HG02571 (cell line): ENCODE measurements around the gene TACR2.

Experiments used
- ATAC-seq: cut with Tn5 transposase; IDR thresholded peaks from one replicate; pipeline ENCODE4 v1.9.1; 2021; ENCODE audit warnings: mild to moderate bottlenecking, moderate library complexity; ENCODE audit not compliant: unreplicated experiment

TACR2 gene

GRCh38 chr10:69416695-69417094 lies at the start of gene TACR2:
TSS of gene TACR2 (minus strand) at chr10:69416918. CDS start at chr10:69416323, 595 bp downstream.
- ATAC-seq, result no peak

- ATAC-seq, result no peak
Observed at GRCh38 chr10:69466158-69466490, 49.4 kb upstream of the TACR2 start.

GRCh38 chr10:69465457-69466157 lies 48.9 kb upstream of the TACR2 start:
- ATAC-seq, result no peak

GRCh38 chr10:69464801-69465401 lies 48.2 kb upstream of the TACR2 start:
- no peak for ATAC-seq

GRCh38 chr10:69464401-69464800 lies 47.7 kb upstream of the TACR2 start:
- no peak for ATAC-seq

GRCh38 chr10:69463886-69464285 lies 47.2 kb upstream of the TACR2 start:
- ATAC-seq, result no peak

- ATAC-seq, result no peak
Observed at GRCh38 chr10:69461243-69462025, 44.7 kb upstream of the TACR2 start.

- no peak for ATAC-seq
Observed at GRCh38 chr10:69460576-69461242, 44.0 kb upstream of the TACR2 start.

GRCh38 chr10:69459893-69460575 lies 43.3 kb upstream of the TACR2 start:
- no peak for ATAC-seq

- ATAC-seq, result no peak
Observed at GRCh38 chr10:69459101-69459790, 42.5 kb upstream of the TACR2 start.

GRCh38 chr10:69458430-69459100 lies 41.8 kb upstream of the TACR2 start:
- ATAC-seq, result no peak

GRCh38 chr10:69457771-69458237 lies 41.1 kb upstream of the TACR2 start:
- ATAC-seq, result no peak

- ATAC-seq, result no peak
Observed at GRCh38 chr10:69456880-69457693, 40.4 kb upstream of the TACR2 start.

- ATAC-seq, result no peak
Observed at GRCh38 chr10:69455006-69455763, 38.5 kb upstream of the TACR2 start.

- no peak for ATAC-seq
Observed at GRCh38 chr10:69453795-69454194, 37.1 kb upstream of the TACR2 start.

GRCh38 chr10:69452676-69453415 lies 36.1 kb upstream of the TACR2 start:
- no peak for ATAC-seq

- ATAC-seq, result no peak
Observed at GRCh38 chr10:69451784-69452251, 35.1 kb upstream of the TACR2 start.
